Measurements from ENCODE around the gene CALHM3. TPM values are rescaled to one million over a fixed set of nuclear protein-coding genes. Genes with fewer than 3 reads are reported as not detected.

CALHM3 gene
- total RNA-seq, 5 donors from 2014 or later (not counting 1 experiment from before 2014, with no cell fraction given): not detected

- peaks cover 19 to 50% of the 10 kb centered on the region in 2 donors for H3K36me3 ChIP-seq (ENCODE audit: control insufficient read depth in 2 of 2, extremely low read depth in 1 of 2, insufficient read depth in 1 of 2, low read length in 1 of 2)
- no peak for DNase-seq
- H3K4me3 Mint-ChIP-seq: peak overlapping the region; percentile 88 to 90 (median 90)
- no peaks in the 10 kb centered on the region for H3K9me3 Mint-ChIP-seq
- peaks cover 5 to 75% of the 10 kb centered on the region in 2 experiments for H3K4me1 ChIP-seq (ENCODE audit: control insufficient read depth in 1 of 2, extremely low read depth in 1 of 2, insufficient read depth in 2 of 2, low read length in 2 of 2)
- H3K27ac ChIP-seq (ENCODE audit: low read length): peak overlapping the region; percentile 8
- no peak overlapping the region for H3K4me3 ChIP-seq (ENCODE audit: control insufficient read depth in 1 of 2, extremely low read depth in 1 of 2, low read length in 1 of 2)
- no peaks in the 10 kb centered on the region for H3K9me3 ChIP-seq
- no peaks in the 10 kb centered on the region for H3K27me3 Mint-ChIP-seq
- peaks cover 38% of the 10 kb centered on the region for H3K36me3 Mint-ChIP-seq
- peak overlapping the region; percentile 88 to 94 for H3K27ac Mint-ChIP-seq
- H3K4me1 Mint-ChIP-seq: peaks cover 42 to 60% (median 60%) of the 10 kb centered on the region in 3 donors
- WGBS (ENCODE audit: insufficient coverage): 88% methylated on average over 32 of the region's 34 CpGs
- no peak for ATAC-seq (replicated peaks in 1 of 4)
- ChIA-PET POLR2A (no interaction called here), CTCF (interaction anchor here in 1 of 2 donors (0.5 to 1.0 kb wide), 2 partner anchors 32 to 34 kb away, joined by 3 to 12 read pairs; no protein-coding TSS in a partner anchor)
- no peaks in the 10 kb centered on the region for H3K27me3 ChIP-seq (replicated peaks in 1 of 2; ENCODE audit: control insufficient read depth in 2 of 2, extremely low read depth in 1 of 2, insufficient read depth in 2 of 2, low read length in 1 of 2)
Measured at GRCh38 chr10:103449208-103450144, 29.6 kb downstream of the CALHM3 start.

- Mint-ChIP-seq H3K4me3 (peak overlapping the region; percentile 25 to 90 (median 90)), H3K27me3 (no peaks in the 10 kb centered on the region), H3K27ac (peak overlapping the region; percentile 88 to 94), H3K36me3 (peaks cover 45% of the 10 kb centered on the region), H3K9me3 (no peaks in the 10 kb centered on the region), H3K4me1 (peaks cover 42 to 57% (median 57%) of the 10 kb centered on the region in 3 donors)
- ATAC-seq (replicated peaks in 1 of 4) (no peak), DNase-seq (no peak)
- Histone ChIP-seq H3K4me1 (ENCODE audit: control insufficient read depth in 1 of 2, extremely low read depth in 1 of 2, insufficient read depth in 2 of 2, low read length in 2 of 2) (peaks cover 5 to 70% of the 10 kb centered on the region in 2 experiments), H3K4me3 (ENCODE audit: control insufficient read depth in 1 of 2, extremely low read depth in 1 of 2, low read length in 1 of 2) (no peak overlapping the region), H3K27me3 (replicated peaks in 1 of 2; ENCODE audit: control insufficient read depth in 2 of 2, extremely low read depth in 1 of 2, insufficient read depth in 2 of 2, low read length in 1 of 2) (no peaks in the 10 kb centered on the region), H3K9me3 (no peaks in the 10 kb centered on the region), H3K27ac (ENCODE audit: low read length) (peak overlapping the region; percentile 8), H3K36me3 (ENCODE audit: control insufficient read depth in 2 of 2, extremely low read depth in 1 of 2, insufficient read depth in 1 of 2, low read length in 1 of 2) (peaks cover 25 to 57% of the 10 kb centered on the region in 2 donors)
- ChIA-PET POLR2A (no interaction called here), CTCF (interaction anchor here in 1 of 2 donors (0.5 kb wide), 1 partner anchor 34 kb away, joined by 12 read pairs; no protein-coding TSS in a partner anchor)
- WGBS (ENCODE audit: insufficient coverage): 83% methylated on average over 1 of the region's 1 CpG
Measured at GRCh38 chr10:103448746-103449145, 30.3 kb downstream of the CALHM3 start.

GRCh38 chr10:103447187-103447586 is 31.9 kb downstream of the CALHM3 start:
- WGBS (ENCODE audit: insufficient coverage): 97% methylated on average over 21 of the region's 23 CpGs
- ChIA-PET CTCF (interaction anchor here in 1 of 2 donors (0.6 kb wide), 1 partner anchor 18 kb away, joined by 3 read pairs; no protein-coding TSS in a partner anchor), POLR2A (no interaction called here)
- H3K27me3 ChIP-seq (replicated peaks in 1 of 2; ENCODE audit: control insufficient read depth in 2 of 2, extremely low read depth in 1 of 2, insufficient read depth in 2 of 2, low read length in 1 of 2): no peaks in the 10 kb centered on the region
- ATAC-seq (replicated peaks in 1 of 4) (no peak), DNase-seq (no peak)
- no peak overlapping the region for H3K27ac ChIP-seq (ENCODE audit: low read length)
- H3K4me3 ChIP-seq (ENCODE audit: control insufficient read depth in 1 of 2, extremely low read depth in 1 of 2, low read length in 1 of 2): no peak overlapping the region
- no peaks in the 10 kb centered on the region for H3K9me3 ChIP-seq
- Mint-ChIP-seq H3K27ac (peak overlapping the region in 1 of 2 donors; percentile 52), H3K9me3 (no peaks in the 10 kb centered on the region), H3K4me3 (no peak overlapping the region), H3K4me1 (peaks cover 42 to 44% (median 44%) of the 10 kb centered on the region in 3 donors), H3K36me3 (peaks cover 54% of the 10 kb centered on the region), H3K27me3 (no peaks in the 10 kb centered on the region)
- peaks cover 31 to 72% of the 10 kb centered on the region in 2 donors for H3K36me3 ChIP-seq (ENCODE audit: control insufficient read depth in 2 of 2, extremely low read depth in 1 of 2, insufficient read depth in 1 of 2, low read length in 1 of 2)
- peaks cover 5 to 56% of the 10 kb centered on the region in 2 experiments for H3K4me1 ChIP-seq (ENCODE audit: control insufficient read depth in 1 of 2, extremely low read depth in 1 of 2, insufficient read depth in 2 of 2, low read length in 2 of 2)

- ATAC-seq (replicated peaks in 1 of 4): no peak
- POLR2A ChIA-PET: interaction anchor here in 1 of 2 donors (0.6 kb wide), 1 partner anchor 1096 kb away, joined by 3 read pairs; no protein-coding TSS in a partner anchor
- H3K4me1 ChIP-seq (ENCODE audit: control insufficient read depth in 1 of 2, extremely low read depth in 1 of 2, insufficient read depth in 2 of 2, low read length in 2 of 2): peaks cover 5 to 46% of the 10 kb centered on the region in 2 experiments
- no peaks in the 10 kb centered on the region for H3K27me3 ChIP-seq (replicated peaks in 1 of 2; ENCODE audit: control insufficient read depth in 2 of 2, extremely low read depth in 1 of 2, insufficient read depth in 2 of 2, low read length in 1 of 2)
- 98% methylated on average over 6 of the region's 12 CpGs for WGBS (ENCODE audit: insufficient coverage)
- H3K36me3 ChIP-seq (ENCODE audit: control insufficient read depth in 2 of 2, extremely low read depth in 1 of 2, insufficient read depth in 1 of 2, low read length in 1 of 2): peaks cover 31 to 79% of the 10 kb centered on the region in 2 donors
- peak overlapping the region; percentile 23 to 68 for H3K27ac Mint-ChIP-seq
- H3K4me1 Mint-ChIP-seq: peaks cover 37 to 42% (median 38%) of the 10 kb centered on the region in 3 donors
- no peaks in the 10 kb centered on the region for H3K27me3 Mint-ChIP-seq
- H3K9me3 ChIP-seq: no peaks in the 10 kb centered on the region
- H3K27ac ChIP-seq (ENCODE audit: low read length): no peak overlapping the region
- CTCF ChIA-PET: no interaction called here
- DNase-seq: no peak
- H3K9me3 Mint-ChIP-seq: no peaks in the 10 kb centered on the region
- H3K4me3 ChIP-seq (ENCODE audit: control insufficient read depth in 1 of 2, extremely low read depth in 1 of 2, low read length in 1 of 2): no peak overlapping the region
- peaks cover 57% of the 10 kb centered on the region for H3K36me3 Mint-ChIP-seq
- H3K4me3 Mint-ChIP-seq: no peak overlapping the region
Measured at GRCh38 chr10:103445767-103446567, 33.1 kb downstream of the CALHM3 start.

- no peak overlapping the region for H3K4me3 ChIP-seq (ENCODE audit: control insufficient read depth in 1 of 2, extremely low read depth in 1 of 2, low read length in 1 of 2)
- Mint-ChIP-seq H3K36me3 (peaks cover 59% of the 10 kb centered on the region), H3K4me1 (peaks cover 31 to 36% (median 32%) of the 10 kb centered on the region in 3 donors), H3K27me3 (no peaks in the 10 kb centered on the region), H3K4me3 (no peak overlapping the region), H3K27ac (peak overlapping the region; percentile 52 to 59), H3K9me3 (no peaks in the 10 kb centered on the region)
- H3K36me3 ChIP-seq (ENCODE audit: control insufficient read depth in 2 of 2, extremely low read depth in 1 of 2, insufficient read depth in 1 of 2, low read length in 1 of 2): peaks cover 31 to 84% of the 10 kb centered on the region in 2 donors
- no peak overlapping the region for H3K27ac ChIP-seq (ENCODE audit: low read length)
- peaks cover 0 to 40% of the 10 kb centered on the region in 2 experiments for H3K4me1 ChIP-seq (ENCODE audit: control insufficient read depth in 1 of 2, extremely low read depth in 1 of 2, insufficient read depth in 2 of 2, low read length in 2 of 2)
- CTCF ChIA-PET: no interaction called here
- POLR2A ChIA-PET: no interaction called here
- H3K27me3 ChIP-seq (replicated peaks in 1 of 2; ENCODE audit: control insufficient read depth in 2 of 2, extremely low read depth in 1 of 2, insufficient read depth in 2 of 2, low read length in 1 of 2): no peaks in the 10 kb centered on the region
- no peak for DNase-seq
- 97% methylated on average over 6 of the region's 9 CpGs for WGBS (ENCODE audit: insufficient coverage)
- no peak for ATAC-seq (replicated peaks in 1 of 4)
- H3K9me3 ChIP-seq: no peaks in the 10 kb centered on the region
Measured at GRCh38 chr10:103445366-103445765, 33.7 kb downstream of the CALHM3 start.

GRCh38 chr10:103444478-103444877 is 34.6 kb downstream of the CALHM3 start:
- Histone ChIP-seq H3K27ac (ENCODE audit: low read length) (no peak overlapping the region), H3K36me3 (ENCODE audit: control insufficient read depth in 2 of 2, extremely low read depth in 1 of 2, insufficient read depth in 1 of 2, low read length in 1 of 2) (peaks cover 33 to 86% of the 10 kb centered on the region in 2 donors), H3K27me3 (replicated peaks in 1 of 2; ENCODE audit: control insufficient read depth in 2 of 2, extremely low read depth in 1 of 2, insufficient read depth in 2 of 2, low read length in 1 of 2) (no peaks in the 10 kb centered on the region), H3K4me3 (ENCODE audit: control insufficient read depth in 1 of 2, extremely low read depth in 1 of 2, low read length in 1 of 2) (no peak overlapping the region), H3K4me1 (ENCODE audit: control insufficient read depth in 1 of 2, extremely low read depth in 1 of 2, insufficient read depth in 2 of 2, low read length in 2 of 2) (peaks cover 0 to 31% of the 10 kb centered on the region in 2 experiments), H3K9me3 (no peaks in the 10 kb centered on the region)
- 98% methylated on average over 8 of the region's 10 CpGs for WGBS (ENCODE audit: insufficient coverage)
- no peaks in the 10 kb centered on the region for H3K9me3 Mint-ChIP-seq
- ChIA-PET POLR2A (no interaction called here), CTCF (no interaction called here)
- H3K27me3 Mint-ChIP-seq: no peaks in the 10 kb centered on the region
- peaks cover 64% of the 10 kb centered on the region for H3K36me3 Mint-ChIP-seq
- no peak overlapping the region for H3K4me3 Mint-ChIP-seq
- ATAC-seq (replicated peaks in 1 of 4) (no peak), DNase-seq (no peak)
- H3K27ac Mint-ChIP-seq: peak overlapping the region; percentile 36 to 59
- H3K4me1 Mint-ChIP-seq: peaks cover 22 to 27% (median 23%) of the 10 kb centered on the region in 3 donors
